Retinal pigment epithelial cell (primary cell): ENCODE measurements around the gene ANAPC7.
"Not testable (repeated sequence)": the region's sequence is repeated elsewhere in the genome, so short reads cannot be mapped to it uniquely, and the experiment has no call there.

Experiments
- DNase-seq: peaks from one replicate; pipeline ENCODE4 v3.0.0-alpha.2; 2010; ENCODE audit warnings: low read depth
- H3K4me3 ChIP-seq: 2 replicates; pipeline ENCODE4 v1.5.1; 2011; ENCODE audit warnings: mild to moderate bottlenecking, low read length, control low read depth, moderate library complexity
- CTCF ChIP-seq: conservative IDR thresholded peaks from 2 replicates; pipeline ENCODE4 v1.5.1; 2011; ENCODE audit warnings: low read depth, low read length, control low read depth, inconsistent platforms

Gene ANAPC7

GRCh38 chr12:110426406-110426805 lies 22.9 kb upstream of the ANAPC7 start:
- no peak for TF ChIP-seq CTCF
- no peak overlapping the region for H3K4me3 ChIP-seq
- no peak for DNase-seq

GRCh38 chr12:110424237-110424636 lies 20.7 kb upstream of the ANAPC7 start:
- no peak overlapping the region for H3K4me3 ChIP-seq
- TF ChIP-seq CTCF = no peak
- no peak for DNase-seq

- TF ChIP-seq CTCF = no peak
- DNase-seq = no peak
- H3K4me3 ChIP-seq = no peak overlapping the region
Measured at GRCh38 chr12:110421701-110422100, 18.2 kb upstream of the ANAPC7 start.

- DNase-seq = no peak
- TF ChIP-seq CTCF = no peak
- no peak overlapping the region for H3K4me3 ChIP-seq
Measured at GRCh38 chr12:110421159-110421661, 17.7 kb upstream of the ANAPC7 start.

GRCh38 chr12:110420644-110421043 lies 17.1 kb upstream of the ANAPC7 start:
- not testable (repeated sequence) for DNase-seq, H3K4me3 ChIP-seq

- not testable (repeated sequence) for H3K4me3 ChIP-seq, DNase-seq
Measured at GRCh38 chr12:110417113-110417512, 13.6 kb upstream of the ANAPC7 start.

- DNase-seq, H3K4me3 ChIP-seq: not testable (repeated sequence)
Measured at GRCh38 chr12:110410086-110410485, 6.6 kb upstream of the ANAPC7 start.

GRCh38 chr12:110405126-110405662 lies 1.7 kb upstream of the ANAPC7 start:
- DNase-seq, H3K4me3 ChIP-seq: not testable (repeated sequence)

- DNase-seq = no peak
- no peak for TF ChIP-seq CTCF
- H3K4me3 ChIP-seq = peak overlapping the region; percentile 86
Measured at GRCh38 chr12:110403976-110404682, 621 bp upstream of the ANAPC7 start.
